B cell (primary cell): ENCODE results near the gene PALM3. TPM values are rescaled to one million over a fixed set of nuclear protein-coding genes. Genes with fewer than 3 reads are reported as not detected.

Experiments
- ATAC-seq: fragments of 200-7000 bp; cut with Tn5 transposase; one replicate; pipeline ENCODE4 v1.10.0; 2021; ENCODE audit warnings: low read depth, mild to moderate bottlenecking, moderate number of reproducible peaks, moderate library complexity
- CTCF ChIA-PET: fragments of 350-600 bp; sonication (Branson Sonifier 250); formaldehyde crosslinking; loops from one replicate; lab custom pipeline; 2021; ENCODE audit warnings: antibody characterized with exemption, inconsistent platforms; lab: Charles Lee
- POLR2A ChIA-PET: fragments of 350-600 bp; sonication (Branson Sonifier 250); formaldehyde crosslinking; loops from one replicate; lab custom pipeline; 2021; ENCODE audit warnings: antibody characterized with exemption; lab: Charles Lee
- DNase-seq: peaks from one replicate; pipeline ENCODE4 v3.0.0; 2013
- H2AFZ ChIP-seq: 2 replicates; pipeline ENCODE4 v1.6.1; 2012; ENCODE audit warnings: mild to moderate bottlenecking, low read depth, low read length; ENCODE audit not compliant: insufficient read depth, poor library complexity, severe bottlenecking
- H3K27ac ChIP-seq, 2 donors: 1 replicate in 1 of 2; 2 replicates in 1 of 2; pipeline ENCODE4 v1.5.1; 2012 to 2013; ENCODE audit warnings: low read length in 2 of 2, mild to moderate bottlenecking in 2 of 2, moderate library complexity in 1 of 2
- H3K27me3 ChIP-seq, 4 experiments: fragments of 200-600 bp in 1 of 4; sonication (generic) in 1 of 4; replicated peaks in 1 of 4; 1 replicate in 2 of 4; 2 replicates in 2 of 4; pipeline versions ENCODE4 v1.6.1 to v1.7.0; 2013 to 2016; ENCODE audit warnings: low read length in 3 of 4, mild to moderate bottlenecking in 2 of 4, mixed read lengths in 1 of 4, moderate library complexity in 1 of 4; ENCODE audit not compliant: insufficient read depth in 4 of 4, control insufficient read depth in 3 of 4; ENCODE audit errors: control extremely low read depth in 1 of 4
- H3K36me3 ChIP-seq, 2 experiments: replicated peaks in 1 of 2; 1 replicate in 1 of 2; 2 replicates in 1 of 2; pipeline versions ENCODE4 v1.6.1 to v1.7.1; 2013; ENCODE audit warnings: low read length in 1 of 2; ENCODE audit not compliant: insufficient read depth in 2 of 2, control insufficient read depth in 1 of 2; ENCODE audit errors: control extremely low read depth in 1 of 2, extremely low read depth in 1 of 2
- H3K4me1 ChIP-seq, 2 donors: fragments of 200-600 bp in 1 of 2; sonication (generic) in 1 of 2; 1 replicate in 1 of 2; 2 replicates in 1 of 2; pipeline versions ENCODE4 v1.5.1 to v1.6.1; 2013 to 2017; ENCODE audit warnings: low read length in 2 of 2; ENCODE audit not compliant: control insufficient read depth in 2 of 2, insufficient read depth in 2 of 2
- H3K4me2 ChIP-seq: replicated peaks from 2 replicates; pipeline ENCODE3; 2012; ENCODE audit warnings: mild to moderate bottlenecking, low read depth, low read length; ENCODE audit not compliant: poor library complexity, severe bottlenecking
- H3K4me3 ChIP-seq, 5 experiments: fragments of 200-600 bp in 1 of 5; sonication (generic) in 1 of 5; 1 replicate in 3 of 5; 2 replicates in 2 of 5; pipeline versions ENCODE4 v1.5.1 to v1.7.0; 2011 to 2016; ENCODE audit warnings: low read length in 4 of 5, mild to moderate bottlenecking in 4 of 5, low read depth in 2 of 5, control low read depth in 1 of 5, moderate library complexity in 1 of 5; ENCODE audit not compliant: insufficient read depth in 1 of 5; ENCODE audit errors: control extremely low read depth in 1 of 5, extremely low read depth in 1 of 5
- H3K79me2 ChIP-seq: fragments of 200-600 bp; sonication (generic); one replicate; pipeline ENCODE4 v1.6.0; 2016; ENCODE audit warnings: low read length; ENCODE audit not compliant: control insufficient read depth, insufficient read depth
- H3K9ac ChIP-seq: fragments of 200-600 bp; sonication (generic); 2 replicates; pipeline ENCODE4 v1.6.1; 2017; ENCODE audit warnings: mild to moderate bottlenecking, low read length, moderate library complexity
- H3K9me3 ChIP-seq, 3 donors: one replicate each; pipeline versions ENCODE4 v1.6.1 to v1.7.1; 2013; ENCODE audit warnings: low read length in 2 of 3; ENCODE audit not compliant: control insufficient read depth in 2 of 3, insufficient read depth in 1 of 3; ENCODE audit errors: control extremely low read depth in 1 of 3
- H4K20me1 ChIP-seq: 2 replicates; pipeline ENCODE4 v1.6.0; 2012; ENCODE audit warnings: mild to moderate bottlenecking, low read length; ENCODE audit not compliant: insufficient read depth, control insufficient read depth, poor library complexity, severe bottlenecking
- H3K27ac Mint-ChIP-seq: one replicate; pipeline ENCODE4 v1.8.0; 2021; ENCODE audit warnings: mixed read lengths
- H3K27me3 Mint-ChIP-seq: one replicate; pipeline ENCODE4 v1.8.0; 2021; ENCODE audit warnings: mixed read lengths
- H3K4me1 Mint-ChIP-seq: one replicate; pipeline ENCODE4 v1.8.0; 2021; ENCODE audit warnings: mixed read lengths
- H3K4me3 Mint-ChIP-seq: one replicate; pipeline ENCODE4 v1.8.0; 2021; ENCODE audit warnings: mixed read lengths
- H3K9me3 Mint-ChIP-seq: one replicate; pipeline ENCODE4 v1.8.0; 2022; ENCODE audit warnings: mixed read lengths; ENCODE audit not compliant: insufficient read depth
- CTCF ChIP-seq: fragments of 200-600 bp; IDR thresholded peaks from one replicate; pipeline ENCODE4 v1.8.0; 2022; ENCODE audit warnings: antibody characterized with exemption, mild to moderate bottlenecking
- EZH2 ChIP-seq: IDR thresholded peaks from 2 replicates; pipeline ENCODE4 v1.6.1; 2012; ENCODE audit warnings: borderline replicate concordance, low read depth, mild to moderate bottlenecking, moderate library complexity, low read length; ENCODE audit not compliant: insufficient read depth, poor library complexity, severe bottlenecking
- WGBS: methylation state at CpG from one replicate; pipeline ENCODE4 v1.1.5; 2013; ENCODE audit warnings: missing lambda C conversion rate; ENCODE audit not compliant: insufficient coverage; 5-methylcytosine and 5-hydroxymethylcytosine counted together
- intact Hi-C: fragments of 100-400 bp; cut with micrococcal nuclease; formaldehyde crosslinking; loops from one replicate; pipeline ENCODE4 v1.10.0; 2022
- polyA minus RNA-seq: library from RNA; depleted of rRNA, polyadenylated mRNA; stranded (reverse); fragments of >200 nt; gene quantifications from 2 replicates; pipeline ENCODE4 v1.2.3, GENCODE V29; 2012
- polyA plus RNA-seq: library from polyadenylated mRNA; depleted of rRNA; stranded (reverse); fragments of >200 nt; gene quantifications from 2 replicates; pipeline ENCODE4 v1.2.3, GENCODE V29; 2012
- total RNA-seq, 2 donors: library from RNA; stranded (reverse); fragments of 120-200 nt in 1 of 2; gene quantifications; 1 replicate in 1 of 2; 2 replicates in 1 of 2; pipeline versions ENCODE4 v1.2.3 to v1.2.4, GENCODE V29; 2013 to 2022

Gene PALM3
- total RNA-seq, result not detected in 2 replicates
- not detected for total RNA-seq (2013)
- polyA plus RNA-seq, result not detected in 2 replicates
- not detected in 2 replicates for polyA minus RNA-seq

- POLR2A ChIA-PET, result no interaction called here
- no peak for ATAC-seq
These were observed at the start of gene PALM3 for GRCh38 chr19:14061751-14062557. Gene PALM3 (minus strand): TSS chr19:14062076. CDS start chr19:14061980, 96 bp downstream.

More at GRCh38 chr19:14061751-14062557, at the start of gene PALM3:
- Histone ChIP-seq H3K9me3 (peaks cover 0 to 11% (median 0%) of the 10 kb centered on the region in 3 donors), H2AFZ (no peak within 1 kb of the TSS), H3K4me3 (no peak within 1 kb of the TSS), H3K27ac (no peak within 1 kb of the TSS), H3K27me3 (peaks cover 0 to 46% (median 24%) of the 10 kb centered on the region in 4 experiments), H3K9ac (no peak within 1 kb of the TSS), H3K4me1 (peaks cover 18 to 20% of the 10 kb centered on the region in 2 donors), H3K4me2 (no peak within 1 kb of the TSS), H3K36me3 (no peaks in the 10 kb centered on the region), H3K79me2 (no peaks in the 10 kb centered on the region), H4K20me1 (no peaks in the 10 kb centered on the region)
- WGBS, result 85% methylated on average over 13 of the region's 19 CpGs
- CTCF ChIA-PET, result interaction anchor here (3.4 kb wide), 1 partner anchor 13 kb away, joined by 21 read pairs; no protein-coding TSS in a partner anchor
- no peak for TF ChIP-seq CTCF
- no peak for TF ChIP-seq EZH2
- Mint-ChIP-seq H3K4me1 (peaks cover 15% of the 10 kb centered on the region), H3K27ac (no peak within 1 kb of the TSS), H3K27me3 (peaks cover 36% of the 10 kb centered on the region), H3K4me3 (no peak within 1 kb of the TSS), H3K9me3 (no peaks in the 10 kb centered on the region)
- intact Hi-C loops, result no loop called here
- DNase-seq, result no peak
